ENCODE data around the gene LYL1. TPM values are rescaled to one million over a fixed set of nuclear protein-coding genes. Genes with fewer than 3 reads are reported as not detected.

LYL1 gene
- total RNA-seq, 1 experiment from 2014 or later, result 0.63 TPM

DNA sequence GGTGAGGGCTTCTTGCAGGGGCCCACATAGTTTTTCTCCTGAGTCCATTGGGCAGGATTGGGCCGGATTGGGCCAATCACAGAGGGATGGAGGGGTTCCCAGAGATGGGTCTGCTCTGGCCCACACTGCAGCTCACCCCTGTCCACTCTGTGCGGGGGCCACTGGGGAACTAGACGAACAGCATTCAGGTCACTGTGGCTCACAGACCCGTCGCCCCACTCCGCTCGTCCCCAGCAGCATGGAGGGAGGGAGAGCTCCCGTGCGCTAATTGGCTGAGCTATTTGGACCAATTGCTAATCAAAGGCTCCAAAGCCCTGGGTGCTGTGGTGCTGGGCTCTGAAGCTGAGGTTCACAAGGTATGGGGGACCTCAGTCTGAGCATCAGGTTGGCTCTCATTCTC, 26.7 kb upstream of the LYL1 start:
- Histone ChIP-seq H3K4ac (ENCODE audit: low read depth, low read length) (no peak overlapping the region), H3K4me1 (ENCODE audit: insufficient read depth, low read length) (no peaks in the 10 kb centered on the region), H3K9me3 (ENCODE audit: control insufficient read depth, low read depth, low read length) (no peaks in the 10 kb centered on the region), H3K14ac (ENCODE audit: insufficient read depth, low read length) (no peak overlapping the region), H4K20me1 (ENCODE audit: control insufficient read depth, insufficient read depth, insufficient read length) (no peaks in the 10 kb centered on the region), H2BK20ac (ENCODE audit: low read depth, low read length, poor library complexity, severe bottlenecking) (no peak overlapping the region), H4K91ac (ENCODE audit: insufficient read length, low read depth, low read length) (no peak overlapping the region), H2AFZ (ENCODE audit: low read length) (no peak overlapping the region), H3K27ac (ENCODE audit: insufficient read length, low read depth, low read length) (no peak overlapping the region), H4K5ac (ENCODE audit: insufficient read length, low read depth, low read length) (no peak overlapping the region), H3K79me2 (ENCODE audit: insufficient read depth, low read length) (peaks cover 45% of the 10 kb centered on the region; the same call in 1 of the 2 replicates), H2BK120ac (ENCODE audit: low read depth, low read length, poor library complexity, severe bottlenecking) (no peak overlapping the region), H2BK12ac (ENCODE audit: insufficient read length, low read depth, low read length) (no peak overlapping the region), H3K23me2 (ENCODE audit: insufficient read length, low read depth, low read length, poor library complexity, severe bottlenecking) (no peaks in the 10 kb centered on the region), H2AK5ac (ENCODE audit: insufficient read length, low read length) (no peak overlapping the region), H3K27me3 (ENCODE audit: insufficient read depth, low read length) (no peaks in the 10 kb centered on the region), H3K4me2 (ENCODE audit: insufficient read depth, insufficient read length, low read length) (no peak overlapping the region), H3K79me1 (ENCODE audit: insufficient read depth, low read depth, low read length, poor library complexity, severe bottlenecking) (peaks cover 4% of the 10 kb centered on the region), H4K8ac (replicated peaks; ENCODE audit: insufficient read length, low read depth, low read length) (no peak overlapping the region), H3K23ac (ENCODE audit: insufficient read length, low read depth, low read length) (no peak overlapping the region), H3K9ac (ENCODE audit: extremely low read depth, insufficient read length, low read length) (no peak overlapping the region), H3K56ac (ENCODE audit: insufficient read length, low read depth, low read length) (no peak overlapping the region), H2BK15ac (ENCODE audit: low read depth, low read length) (no peak overlapping the region), H3K18ac (ENCODE audit: insufficient read length, low read depth, low read length) (no peak overlapping the region), H2BK5ac (ENCODE audit: insufficient read length, low read length) (no peak overlapping the region), H3T11ph (ENCODE audit: low read length) (no peak overlapping the region)
- Mint-ChIP-seq H3K36me3 (ENCODE audit: insufficient read depth in 1 of 3, low read depth in 3 of 3) (peaks cover 5 to 40% (median 10%) of the 10 kb centered on the region in 3 experiments; a peak in 6 of 7 replicates), H3K27me3 (ENCODE audit: low read depth) (no peaks in the 10 kb centered on the region), H3K9me3 (no peaks in the 10 kb centered on the region), H3K4me3 (no peak overlapping the region), H3K4me1 (peaks cover 3 to 14% of the 10 kb centered on the region in 2 experiments; a peak in 2 of 4 replicates), H3K27ac (no peak overlapping the region)
- no CpG with 5 or more reads among the region's 9 CpGs for WGBS (ENCODE audit: extremely low coverage, insufficient read length, low lambda C conversion rate)
- TF ChIP-seq, protein P1, sequence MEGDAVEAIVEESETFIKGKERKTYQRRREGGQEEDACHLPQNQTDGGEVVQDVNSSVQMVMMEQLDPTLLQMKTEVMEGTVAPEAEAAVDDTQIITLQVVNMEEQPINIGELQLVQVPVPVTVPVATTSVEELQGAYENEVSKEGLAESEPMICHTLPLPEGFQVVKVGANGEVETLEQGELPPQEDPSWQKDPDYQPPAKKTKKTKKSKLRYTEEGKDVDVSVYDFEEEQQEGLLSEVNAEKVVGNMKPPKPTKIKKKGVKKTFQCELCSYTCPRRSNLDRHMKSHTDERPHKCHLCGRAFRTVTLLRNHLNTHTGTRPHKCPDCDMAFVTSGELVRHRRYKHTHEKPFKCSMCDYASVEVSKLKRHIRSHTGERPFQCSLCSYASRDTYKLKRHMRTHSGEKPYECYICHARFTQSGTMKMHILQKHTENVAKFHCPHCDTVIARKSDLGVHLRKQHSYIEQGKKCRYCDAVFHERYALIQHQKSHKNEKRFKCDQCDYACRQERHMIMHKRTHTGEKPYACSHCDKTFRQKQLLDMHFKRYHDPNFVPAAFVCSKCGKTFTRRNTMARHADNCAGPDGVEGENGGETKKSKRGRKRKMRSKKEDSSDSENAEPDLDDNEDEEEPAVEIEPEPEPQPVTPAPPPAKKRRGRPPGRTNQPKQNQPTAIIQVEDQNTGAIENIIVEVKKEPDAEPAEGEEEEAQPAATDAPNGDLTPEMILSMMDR (conservative IDR thresholded peaks at IDR 0.05), result no peak
- no peak for DNase-seq

Data from H9 (cell line).